Measurements from ENCODE around the gene CMA1.
"Not testable (repeated sequence)": the region's sequence is repeated elsewhere in the genome, so short reads cannot be mapped to it uniquely, and the experiment has no call there.

The CMA1 gene

GRCh38 chr14:24508155-24508840 is at the start of gene CMA1:
Gene CMA1, minus strand, starts transcription at chr14:24508265. Its CDS starts 30 bp downstream, at chr14:24508235.
- DNase-seq = no peak

GRCh38 chr14:24556756-24557155 is 48.7 kb upstream of the CMA1 start:
- no peak for DNase-seq

- DNase-seq = not testable (repeated sequence)
These were observed 41.0 kb upstream of the CMA1 start for GRCh38 chr14:24549064-24549463.

- no peak for DNase-seq
These were observed 34.4 kb upstream of the CMA1 start for GRCh38 chr14:24542346-24542936.

GRCh38 chr14:24535737-24536136 is 27.7 kb upstream of the CMA1 start:
- no peak for DNase-seq

GRCh38 chr14:24534286-24534685 is 26.2 kb upstream of the CMA1 start:
- no peak for DNase-seq

- DNase-seq = not testable (repeated sequence)
These were observed 18.0 kb upstream of the CMA1 start for GRCh38 chr14:24525877-24526620.

GRCh38 chr14:24518851-24519250 is 10.8 kb upstream of the CMA1 start:
- DNase-seq = no peak

- DNase-seq = no peak
These were observed 6.1 kb upstream of the CMA1 start for GRCh38 chr14:24514209-24514608.

- no peak for DNase-seq
These were observed 4.9 kb upstream of the CMA1 start for GRCh38 chr14:24513009-24513408.

- DNase-seq = no peak
These were observed 1.6 kb downstream of the CMA1 start for GRCh38 chr14:24506443-24506842.

- no peak for DNase-seq
These were observed 3.6 kb downstream of the CMA1 start for GRCh38 chr14:24504425-24504950.

- not testable (repeated sequence) for DNase-seq
These were observed 16.3 kb downstream of the CMA1 start for GRCh38 chr14:24491586-24492408.

- no peak for DNase-seq
These were observed 24.3 kb downstream of the CMA1 start for GRCh38 chr14:24483604-24484252.

- not testable (repeated sequence) for DNase-seq
These were observed 25.3 kb downstream of the CMA1 start for GRCh38 chr14:24482699-24483303.

- DNase-seq = peak in 5 of 56 donors; percentile 1 to 17 (median 8)
These were observed 26.3 kb downstream of the CMA1 start for GRCh38 chr14:24481622-24482324.

GRCh38 chr14:24479999-24480398 is 28.1 kb downstream of the CMA1 start:
- not testable (repeated sequence) for DNase-seq

GRCh38 chr14:24475261-24475660 is 32.8 kb downstream of the CMA1 start:
- no peak for DNase-seq

- no peak for DNase-seq
These were observed 34.9 kb downstream of the CMA1 start for GRCh38 chr14:24473211-24473610.

- not testable (repeated sequence) for DNase-seq
These were observed 37.6 kb downstream of the CMA1 start for GRCh38 chr14:24470450-24470849.

All from amygdala (tissue), 56 donors.